ENCODE results near the gene SNHG17.

Gene SNHG17

DNA sequence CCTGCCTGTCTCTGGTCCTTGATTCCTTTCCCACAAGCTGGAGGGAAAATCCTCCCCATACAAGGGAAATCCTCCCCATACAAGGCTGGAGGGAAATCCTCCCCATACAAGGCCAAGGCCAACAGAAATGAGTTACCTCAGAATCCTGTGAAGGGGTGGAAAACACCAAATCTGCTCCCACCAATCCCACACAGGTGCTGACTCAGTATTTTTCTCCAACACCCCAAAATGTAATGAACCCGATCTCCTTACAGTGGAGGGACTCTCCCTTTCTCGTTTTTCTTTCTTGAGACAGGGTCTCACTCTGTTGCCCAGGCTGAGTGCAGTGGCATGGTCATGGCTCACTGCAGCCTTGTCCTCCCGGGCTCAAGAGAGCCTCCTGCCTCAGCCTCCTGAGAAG lies 6.3 kb downstream of the SNHG17 start:
- DNase-seq: no peak
- no peak for TF ChIP-seq CTCF (IDR thresholded peaks at IDR 0.05; ENCODE audit: low read depth, low read length, missing control alignments)
- no peak overlapping the region for H3K4me3 ChIP-seq (ENCODE audit: low read depth, low read length)
- H3K36me3 ChIP-seq (replicated peaks): peaks cover 93% of the 10 kb centered on the region
- no peaks in the 10 kb centered on the region for H3K27me3 ChIP-seq (replicated peaks)
- in situ Hi-C loops (cut with HindIII; ENCODE audit: low pct_ligation_motif_present, low sequenced_read_pairs): no loop called here
- no peak overlapping the region for H3K27ac ChIP-seq

DNA sequence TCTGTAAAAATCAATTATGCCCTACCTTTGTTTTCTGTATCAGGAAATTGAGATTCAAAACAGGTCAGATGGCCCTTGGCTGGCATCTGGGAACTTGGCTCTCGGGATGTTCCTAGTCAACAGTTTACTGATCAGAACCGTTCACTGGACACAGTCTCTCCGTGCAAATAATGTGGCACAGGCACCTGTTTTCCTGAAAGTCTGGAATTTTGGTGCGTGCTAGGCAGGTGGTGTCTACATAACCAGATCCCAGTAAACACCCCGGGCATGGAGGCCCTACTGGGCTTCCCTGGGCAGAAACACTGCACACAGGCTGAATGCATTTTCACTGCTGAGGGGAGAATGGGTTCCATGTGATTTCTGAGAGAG lies 7.5 kb downstream of the SNHG17 start:
- in situ Hi-C loops (cut with HindIII; ENCODE audit: low pct_ligation_motif_present, low sequenced_read_pairs): no loop called here
- TF ChIP-seq CTCF (IDR thresholded peaks at IDR 0.05; ENCODE audit: low read depth, low read length, missing control alignments): no peak
- no peak overlapping the region for H3K27ac ChIP-seq

DNA sequence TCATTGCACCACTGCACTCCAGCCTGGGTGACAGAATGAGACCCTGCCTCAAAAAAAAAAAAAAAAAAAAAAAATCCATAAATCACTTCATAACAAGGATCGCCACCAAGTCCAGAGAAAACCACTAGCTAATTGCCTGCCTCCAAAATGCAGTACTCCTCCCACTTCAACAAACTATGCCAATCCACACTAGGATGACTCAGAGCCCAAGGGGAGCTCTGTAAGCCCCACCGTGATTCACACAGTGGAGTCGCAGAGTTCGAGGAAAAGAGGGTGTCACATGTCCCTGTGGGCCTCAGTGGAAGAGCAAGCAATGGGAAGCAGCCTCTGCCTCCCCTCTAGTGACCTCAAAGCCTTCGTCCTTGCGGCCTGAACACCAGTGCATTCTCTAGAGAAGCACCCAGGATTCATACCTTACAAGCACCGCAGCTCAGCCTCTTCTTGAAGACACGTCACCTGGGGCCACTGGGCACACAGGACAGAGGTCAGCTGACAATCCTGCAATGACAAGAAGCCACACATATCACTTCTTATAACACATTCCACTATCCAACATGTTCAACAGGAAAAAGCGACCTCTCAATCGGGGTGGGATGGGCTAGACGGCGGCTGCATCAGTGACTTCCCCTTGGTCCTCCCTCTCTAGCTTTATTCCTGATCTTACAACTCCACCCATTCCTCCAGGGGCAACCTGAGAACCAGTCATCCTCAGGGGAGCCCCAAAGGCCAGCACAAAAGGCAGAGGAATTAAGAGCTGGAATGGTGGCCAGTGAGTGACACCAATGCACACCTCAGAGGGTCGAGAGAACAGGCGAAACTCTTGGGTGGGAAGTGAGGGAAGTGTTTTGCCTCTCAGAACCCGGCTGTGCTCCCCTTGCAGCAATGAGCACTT lies 8.9 kb downstream of the SNHG17 start:
- in situ Hi-C loops (cut with HindIII; ENCODE audit: low pct_ligation_motif_present, low sequenced_read_pairs): no loop called here
- Histone ChIP-seq H3K36me3 (replicated peaks) (peaks cover 93% of the 10 kb centered on the region), H3K27me3 (replicated peaks) (no peaks in the 10 kb centered on the region), H3K27ac (peak overlapping the region; percentile 71), H3K4me3 (ENCODE audit: low read depth, low read length) (no peak overlapping the region)
- DNase-seq: peak; percentile 87
- no peak for TF ChIP-seq CTCF (IDR thresholded peaks at IDR 0.05; ENCODE audit: low read depth, low read length, missing control alignments)

More for the DNA sequence above, 7.5 kb downstream of the SNHG17 start:
- DNase-seq: no peak
- Histone ChIP-seq H3K27me3 (replicated peaks) (no peaks in the 10 kb centered on the region), H3K36me3 (replicated peaks) (peaks cover 93% of the 10 kb centered on the region), H3K4me3 (ENCODE audit: low read depth, low read length) (no peak overlapping the region)

DNA sequence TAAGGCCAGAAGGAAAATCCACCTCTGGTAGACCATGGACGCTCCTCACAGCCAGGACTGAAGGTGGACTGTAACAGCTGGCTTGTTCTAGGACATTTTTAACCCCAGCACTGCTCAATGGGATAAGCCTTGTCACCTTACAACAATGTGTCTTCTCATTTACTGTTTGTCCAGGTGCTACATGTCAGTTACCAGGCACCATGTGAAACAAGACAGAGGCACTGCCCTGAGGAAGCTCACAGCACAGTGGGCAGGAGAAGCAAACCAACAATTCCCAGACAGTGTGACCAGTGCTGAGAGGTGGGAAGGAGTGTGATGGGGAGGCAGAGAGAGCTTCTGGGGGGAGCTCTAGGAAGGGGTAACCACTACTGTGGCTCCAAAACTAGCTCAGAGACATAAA lies 10.7 kb downstream of the SNHG17 start:
- Histone ChIP-seq H3K36me3 (replicated peaks) (peaks cover 93% of the 10 kb centered on the region), H3K27ac (no peak overlapping the region), H3K4me3 (ENCODE audit: low read depth, low read length) (no peak overlapping the region), H3K27me3 (replicated peaks) (no peaks in the 10 kb centered on the region)
- DNase-seq: no peak
- TF ChIP-seq CTCF (IDR thresholded peaks at IDR 0.05; ENCODE audit: low read depth, low read length, missing control alignments): no peak
- in situ Hi-C loops (cut with HindIII; ENCODE audit: low pct_ligation_motif_present, low sequenced_read_pairs): no loop called here

GRCh38 chr20:38423541-38423940 lies 11.6 kb downstream of the SNHG17 start:
- in situ Hi-C loops (cut with HindIII; ENCODE audit: low pct_ligation_motif_present, low sequenced_read_pairs): no loop called here
- TF ChIP-seq CTCF (IDR thresholded peaks at IDR 0.05; ENCODE audit: low read depth, low read length, missing control alignments): no peak

More at GRCh38 chr20:38423541-38423940, 11.6 kb downstream of the SNHG17 start:
- DNase-seq: no peak
- Histone ChIP-seq H3K36me3 (replicated peaks) (peaks cover 93% of the 10 kb centered on the region), H3K27ac (no peak overlapping the region), H3K27me3 (replicated peaks) (no peaks in the 10 kb centered on the region), H3K4me3 (ENCODE audit: low read depth, low read length) (no peak overlapping the region)
